ENCODE results near the gene HES4. TPM values are rescaled to one million over a fixed set of nuclear protein-coding genes. Genes with fewer than 3 reads are reported as not detected.
"Not testable (repeated sequence)": the region's sequence is repeated elsewhere in the genome, so short reads cannot be mapped to it uniquely, and the experiment has no call there.

HES4 gene
- total RNA-seq, 1 experiment from 2014 or later = 8.4 TPM

GRCh38 chr1:993379-993995, 6.4 kb downstream of the HES4 start:
- in situ Hi-C loops (cut with HindIII; ENCODE audit: low pct_unique_long_range_greater_than_20kb, low sequenced_read_pairs) = no loop called here
- no peak for DNase-seq (ENCODE audit: low read depth, low spot score)

- no peak for DNase-seq (ENCODE audit: low read depth, low spot score)
- in situ Hi-C loops (cut with HindIII; ENCODE audit: low pct_unique_long_range_greater_than_20kb, low sequenced_read_pairs) = no loop called here
These were observed 7.5 kb downstream of the HES4 start for GRCh38 chr1:992362-992761.

DNA sequence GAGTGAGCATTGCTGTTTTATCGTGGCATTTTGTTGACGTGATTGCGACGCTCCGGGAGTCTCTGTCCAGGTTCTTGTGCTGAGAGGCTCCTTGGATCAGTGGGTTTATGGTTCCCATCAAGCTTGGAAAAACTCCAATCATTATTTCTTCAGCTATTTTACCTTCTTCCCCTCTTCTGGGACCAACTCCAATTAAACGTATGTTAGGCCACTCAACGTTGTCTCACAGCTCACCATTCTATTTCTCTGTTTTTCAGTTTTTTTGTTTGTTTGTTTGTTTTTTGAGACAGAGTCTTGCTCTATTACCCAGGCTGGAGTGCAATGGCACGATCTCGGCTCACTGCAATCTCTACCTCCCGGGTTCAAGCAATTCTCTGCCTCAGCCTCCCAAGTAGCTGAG, 8.0 kb downstream of the HES4 start:
- in situ Hi-C loops (cut with HindIII; ENCODE audit: low pct_unique_long_range_greater_than_20kb, low sequenced_read_pairs) = no loop called here
- DNase-seq (ENCODE audit: low read depth, low spot score) = no peak

- in situ Hi-C loops (cut with HindIII; ENCODE audit: low pct_unique_long_range_greater_than_20kb, low sequenced_read_pairs); DNase-seq (ENCODE audit: low read depth, low spot score): not testable (repeated sequence)
These were observed 8.6 kb downstream of the HES4 start for GRCh38 chr1:991275-991674.

- in situ Hi-C loops (cut with HindIII; ENCODE audit: low pct_unique_long_range_greater_than_20kb, low sequenced_read_pairs) = not testable (repeated sequence)
These were observed 11.8 kb downstream of the HES4 start for GRCh38 chr1:988061-988460.

GRCh38 chr1:985126-985525, 14.8 kb downstream of the HES4 start:
- DNase-seq (ENCODE audit: low read depth, low spot score) = no peak
- in situ Hi-C loops (cut with HindIII; ENCODE audit: low pct_unique_long_range_greater_than_20kb, low sequenced_read_pairs) = no loop called here

More at GRCh38 chr1:988061-988460, 11.8 kb downstream of the HES4 start:
- DNase-seq (ENCODE audit: low read depth, low spot score) = not testable (repeated sequence)

DNA sequence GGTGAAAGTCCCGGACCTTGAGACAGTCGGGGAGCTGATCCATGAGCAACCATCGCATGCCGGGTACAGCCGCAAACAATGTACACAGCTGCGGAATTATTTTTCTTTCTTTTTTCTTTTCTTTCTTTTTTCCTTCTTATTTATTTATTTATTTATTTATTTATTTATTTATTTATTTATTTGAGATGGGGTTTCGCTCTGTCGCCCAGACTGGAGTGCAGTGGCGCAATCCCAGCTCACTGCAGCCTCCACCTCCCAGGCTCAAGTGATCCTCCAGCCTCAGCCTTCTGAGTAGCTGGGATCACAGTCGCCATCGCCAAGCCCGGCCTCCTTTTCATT, 15.5 kb downstream of the HES4 start:
- no peak for DNase-seq (ENCODE audit: low read depth, low spot score)
- in situ Hi-C loops (cut with HindIII; ENCODE audit: low pct_unique_long_range_greater_than_20kb, low sequenced_read_pairs) = no loop called here

DNA sequence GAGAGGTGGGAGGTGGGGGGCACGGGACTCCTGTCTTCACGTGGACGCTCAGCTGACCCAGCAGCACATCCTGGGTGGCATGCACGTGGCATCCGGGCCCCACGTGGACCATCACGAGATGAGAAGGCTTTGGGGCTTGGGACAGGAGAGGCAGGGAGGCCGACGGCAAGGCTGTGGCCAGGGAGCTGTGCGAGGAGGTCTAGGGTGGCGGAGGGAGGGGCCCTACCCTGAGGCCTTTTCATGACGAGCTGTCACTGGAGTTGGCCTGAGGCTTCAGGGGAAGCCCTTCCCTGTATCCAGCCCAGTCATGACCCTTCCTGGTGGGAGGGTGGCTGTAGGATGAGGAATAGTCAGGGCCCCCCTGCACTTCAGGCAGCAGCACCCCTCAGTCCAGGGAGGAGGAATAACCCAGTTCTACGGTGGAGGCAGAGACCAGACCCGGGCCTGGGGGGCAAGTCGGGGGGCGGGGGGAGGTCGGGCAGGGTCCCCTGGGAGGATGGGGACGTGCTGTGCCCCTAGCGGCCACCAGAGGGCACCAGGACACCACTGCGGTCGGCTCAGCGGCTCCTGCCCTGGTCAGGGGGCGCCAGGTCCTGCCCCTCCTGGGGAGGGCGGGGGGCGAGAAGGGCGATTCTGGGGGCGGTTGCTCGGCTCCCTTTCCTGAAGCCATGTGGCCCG, 16.0 kb downstream of the HES4 start:
- DNase-seq (ENCODE audit: low read depth, low spot score) = peak; percentile 36
- in situ Hi-C loops (cut with HindIII; ENCODE audit: low pct_unique_long_range_greater_than_20kb, low sequenced_read_pairs) = no loop called here

- in situ Hi-C loops (cut with HindIII; ENCODE audit: low pct_unique_long_range_greater_than_20kb, low sequenced_read_pairs) = no loop called here
- no peak for DNase-seq (ENCODE audit: low read depth, low spot score)
These were observed 17.0 kb downstream of the HES4 start for GRCh38 chr1:982765-983436.

DNA sequence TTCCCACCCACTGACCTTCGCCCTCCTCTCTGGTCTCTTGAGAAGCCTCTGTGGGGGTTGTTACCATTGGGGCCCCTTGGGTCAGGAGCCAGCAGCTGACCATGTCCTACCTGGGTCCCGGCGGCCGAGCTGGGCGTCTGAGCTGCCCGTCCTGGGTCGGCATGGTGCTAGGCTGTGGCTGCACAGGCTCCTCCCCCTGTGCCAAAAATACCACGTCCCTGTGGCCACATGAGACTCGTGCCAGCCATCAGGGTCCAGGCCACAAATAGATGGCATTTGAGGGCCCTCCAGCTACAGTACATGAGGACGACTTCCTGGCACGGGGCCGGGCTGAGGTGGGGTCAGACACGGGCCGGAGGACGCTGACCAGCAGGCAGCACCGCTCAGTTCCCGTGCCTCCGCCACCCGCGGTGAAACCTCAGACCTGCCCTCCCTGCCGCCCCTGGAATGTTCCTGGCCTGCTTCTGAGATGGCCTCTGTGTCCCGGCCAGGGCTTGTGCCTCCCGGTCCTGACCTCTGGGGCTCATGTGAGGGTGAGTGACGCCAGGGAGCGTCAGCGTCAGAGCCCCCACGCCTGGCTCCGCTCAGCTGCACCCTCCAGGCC, 17.8 kb downstream of the HES4 start, which contains the start of gene PERM1:
PERM1 (minus strand) TSS at position 139 of the 604 bp plus-strand sequence. CDS start 1,064 bp downstream, outside the sequence.
- DNase-seq (ENCODE audit: low read depth, low spot score) = no peak
- in situ Hi-C loops (cut with HindIII; ENCODE audit: low pct_unique_long_range_greater_than_20kb, low sequenced_read_pairs) = no loop called here

DNA sequence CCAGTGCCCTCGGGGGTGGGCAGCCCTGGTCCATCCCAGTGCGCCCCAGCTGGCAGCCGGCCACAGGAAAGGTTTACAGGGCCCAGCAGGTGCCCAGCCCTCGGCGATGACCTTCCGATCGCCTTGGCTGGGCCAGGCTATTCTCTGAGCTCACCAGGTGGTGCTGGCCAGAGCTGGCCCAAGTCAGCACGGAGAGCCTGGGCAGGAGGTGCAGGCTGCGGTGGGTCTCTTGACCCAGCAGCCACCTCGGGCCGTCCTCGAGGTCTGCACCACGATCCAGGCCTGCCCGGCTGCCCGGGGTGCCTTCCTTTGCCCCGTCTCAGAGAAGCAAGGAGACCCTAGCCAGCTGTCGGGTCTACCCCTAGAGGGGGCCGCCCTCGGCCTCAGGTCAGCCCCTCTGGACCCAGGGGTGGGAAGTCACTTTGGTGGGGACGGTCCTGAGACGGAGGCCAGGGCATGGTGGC, 18.4 kb downstream of the HES4 start:
- in situ Hi-C loops (cut with HindIII; ENCODE audit: low pct_unique_long_range_greater_than_20kb, low sequenced_read_pairs) = no loop called here
- no peak for DNase-seq (ENCODE audit: low read depth, low spot score)

DNA sequence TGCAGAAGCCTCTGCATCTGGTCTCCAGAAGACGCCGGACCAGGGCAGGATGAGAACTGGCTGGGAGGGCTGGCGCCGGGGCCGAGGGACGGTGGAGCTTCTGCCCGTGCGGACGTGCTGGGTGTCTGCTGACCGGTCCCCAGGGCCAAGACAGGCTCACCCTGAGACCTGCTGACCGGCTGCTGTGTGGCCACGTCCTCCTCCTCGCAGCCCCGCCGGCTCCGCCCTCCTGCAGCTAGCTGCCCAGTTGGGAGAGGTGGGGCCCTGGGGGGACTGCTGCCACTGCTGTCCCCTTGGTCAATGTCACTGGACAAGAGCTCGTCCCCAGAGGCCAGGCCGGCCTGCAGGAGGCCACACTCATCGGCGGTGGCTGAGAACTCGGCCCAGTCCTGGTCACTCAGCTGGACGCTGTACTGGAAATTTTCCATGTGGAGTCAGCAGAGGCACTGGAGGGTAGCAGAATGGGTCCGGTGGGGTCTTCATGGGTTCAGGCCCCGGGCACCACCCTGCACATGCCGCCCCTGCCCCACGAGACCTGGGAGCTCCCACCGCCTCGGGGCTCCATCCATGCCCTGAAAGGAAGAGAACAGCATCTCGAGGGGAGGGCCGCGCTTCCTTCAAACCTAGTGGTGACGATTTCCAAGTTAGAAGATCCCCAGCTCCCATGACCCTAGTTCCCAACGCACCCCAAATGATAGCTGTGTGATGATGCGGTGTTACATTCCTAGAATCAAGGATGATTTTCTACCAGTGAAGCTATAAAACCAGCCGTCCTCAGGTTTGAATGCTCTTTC, 19.1 kb downstream of the HES4 start:
- no peak for DNase-seq (ENCODE audit: low read depth, low spot score)
- in situ Hi-C loops (cut with HindIII; ENCODE audit: low pct_unique_long_range_greater_than_20kb, low sequenced_read_pairs) = no loop called here

GRCh38 chr1:980137-980571, 19.7 kb downstream of the HES4 start:
- no peak for DNase-seq (ENCODE audit: low read depth, low spot score)
- in situ Hi-C loops (cut with HindIII; ENCODE audit: low pct_unique_long_range_greater_than_20kb, low sequenced_read_pairs) = no loop called here

DNA sequence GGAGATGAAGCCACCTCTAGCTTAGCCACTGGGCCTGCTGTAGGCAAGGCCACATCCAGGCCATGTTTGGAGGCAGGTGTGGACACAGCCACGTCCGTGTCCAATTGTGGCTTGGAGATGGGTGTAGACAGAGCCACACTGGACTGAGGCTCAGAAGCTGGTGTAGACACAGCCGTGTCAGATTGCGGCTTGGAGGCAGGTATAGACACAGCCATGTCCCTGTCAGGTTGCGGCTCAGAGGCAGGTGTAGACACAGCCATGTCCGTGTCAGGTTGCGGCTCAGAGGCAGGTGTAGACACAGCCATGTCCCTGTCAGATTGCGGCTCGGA, 20.2 kb downstream of the HES4 start:
- in situ Hi-C loops (cut with HindIII; ENCODE audit: low pct_unique_long_range_greater_than_20kb, low sequenced_read_pairs) = no loop called here
- DNase-seq (ENCODE audit: low read depth, low spot score) = no peak

GRCh38 chr1:978835-979743, 20.8 kb downstream of the HES4 start:
- in situ Hi-C loops (cut with HindIII; ENCODE audit: low pct_unique_long_range_greater_than_20kb, low sequenced_read_pairs) = no loop called here

DNA sequence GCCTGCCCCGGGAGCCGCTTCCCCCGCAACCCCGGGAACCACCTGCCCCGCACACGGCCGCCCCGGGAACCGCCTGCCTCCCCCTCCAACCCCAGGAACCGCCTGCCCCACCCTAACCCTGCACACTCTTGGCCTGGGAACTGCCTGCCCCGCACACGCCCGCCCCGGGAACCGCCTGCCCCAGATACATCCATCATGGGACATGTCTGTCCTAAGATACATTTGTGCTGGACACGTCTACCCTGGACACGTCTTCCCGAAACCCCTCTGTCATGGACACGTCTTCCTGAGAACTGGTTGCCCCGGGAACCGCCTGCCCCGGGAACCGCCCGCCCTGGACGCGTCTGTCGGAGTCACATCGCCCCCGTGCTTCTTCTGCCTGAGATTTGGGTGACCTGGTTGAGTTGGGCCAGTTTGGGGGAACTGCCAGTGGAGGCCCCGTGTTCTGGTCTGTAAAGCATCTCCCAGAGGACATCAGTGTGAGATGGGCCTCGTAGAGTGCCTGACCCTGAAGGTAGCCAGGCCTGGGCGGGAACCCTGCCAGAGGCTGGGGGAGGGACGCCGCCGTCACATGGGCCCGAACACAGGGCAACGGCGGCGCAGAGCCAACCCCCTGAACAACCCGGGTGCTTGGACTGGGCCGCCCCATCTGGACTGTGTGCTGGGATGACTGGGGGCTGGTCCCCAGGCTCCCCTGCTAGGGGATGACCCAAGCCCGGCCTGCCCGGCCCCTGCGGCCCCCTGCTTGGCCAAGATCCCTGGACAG, 21.6 kb downstream of the HES4 start:
- in situ Hi-C loops (cut with HindIII; ENCODE audit: low pct_unique_long_range_greater_than_20kb, low sequenced_read_pairs) = no loop called here
- DNase-seq (ENCODE audit: low read depth, low spot score) = no peak

More at GRCh38 chr1:978835-979743, 20.8 kb downstream of the HES4 start:
- no peak for DNase-seq (ENCODE audit: low read depth, low spot score)
